SU-DHL-6 (cell line): ENCODE results near the gene AGBL4.

Experiments
- H2AFZ ChIP-seq: fragments of 200-600 bp; sonication (generic); 2 replicates; pipeline ENCODE4 v1.6.1; 2014; ENCODE audit warnings: low read depth, mild to moderate bottlenecking, moderate library complexity, mixed read lengths, antibody characterized with exemption, low read length; ENCODE audit not compliant: severe bottlenecking
- H3F3A ChIP-seq: fragments of 200-600 bp; shearing (Covaris generic); 2 replicates; pipeline ENCODE4 v1.6.0; 2016; ENCODE audit warnings: antibody characterized with exemption, mild to moderate bottlenecking; ENCODE audit not compliant: insufficient read depth
- H3K27ac ChIP-seq: fragments of 200-600 bp; sonication (generic); 2 replicates; pipeline ENCODE4 v1.5.1; 2016; ENCODE audit warnings: low read depth, mild to moderate bottlenecking, low read length, moderate library complexity, mixed read lengths
- H3K27me3 ChIP-seq: fragments of 200-600 bp; sonication (generic), shearing (Covaris generic); 2 replicates; pipeline ENCODE4 v1.6.0; 2014; ENCODE audit warnings: mild to moderate bottlenecking, low read length
- H3K36me3 ChIP-seq: fragments of 200-600 bp; sonication (generic); 2 replicates; pipeline ENCODE4 v1.6.1; 2014; ENCODE audit warnings: mild to moderate bottlenecking, low read length, mixed read lengths
- H3K4me2 ChIP-seq: fragments of 300-600, 200-600 bp; shearing (Covaris generic), sonication (generic); 2 replicates; pipeline ENCODE4 v1.6.0; 2014; ENCODE audit warnings: low read length, low read depth, mild to moderate bottlenecking; ENCODE audit not compliant: poor library complexity, severe bottlenecking
- H3K4me3 ChIP-seq: fragments of 200-600 bp; sonication (generic); 2 replicates; pipeline ENCODE4 v1.5.1; 2014; ENCODE audit warnings: antibody characterized with exemption, low read length, mild to moderate bottlenecking, mixed read lengths; ENCODE audit not compliant: insufficient read depth, poor library complexity, severe bottlenecking
- H3K79me2 ChIP-seq: fragments of 200-600 bp; sonication (generic); 2 replicates; pipeline ENCODE4 v1.6.1; 2014; ENCODE audit warnings: mild to moderate bottlenecking, low read length, moderate library complexity; ENCODE audit not compliant: insufficient read depth
- H3K9ac ChIP-seq: fragments of 200-600 bp; sonication (generic); 2 replicates; pipeline ENCODE4 v1.7.0; 2014; ENCODE audit warnings: mild to moderate bottlenecking, low read length
- H3K9me2 ChIP-seq: fragments of 200-600 bp; sonication (generic); replicated peaks from 2 replicates; pipeline ENCODE4 v1.6.1; 2014; ENCODE audit warnings: low read length; ENCODE audit not compliant: insufficient read depth
- H3K9me3 ChIP-seq: fragments of 200-600 bp; sonication (generic); 2 replicates; pipeline ENCODE4 v1.6.1; 2014; ENCODE audit warnings: low read length, mixed read lengths; ENCODE audit not compliant: insufficient read depth
- H4K20me1 ChIP-seq: fragments of 200-600 bp; sonication (generic); 2 replicates; pipeline ENCODE4 v1.6.1; 2014; ENCODE audit warnings: low read depth, mild to moderate bottlenecking, antibody characterized with exemption, low read length, moderate library complexity, mixed read lengths
- EZH2phosphoT487 ChIP-seq: fragments of 200-600 bp; sonication (generic), shearing (Covaris generic); conservative IDR thresholded peaks from 2 replicates; pipeline ENCODE4 v1.6.1; 2018; ENCODE audit warnings: mild to moderate bottlenecking, antibody characterized with exemption, low read length, moderate library complexity, mixed read lengths
- TF ChIP-seq, protein P1 (sequence below): fragments of 200-600 bp; sonication (generic); IDR thresholded peaks from one replicate; pipeline ENCODE4 v1.5.1; 2017; ENCODE audit warnings: antibody characterized with exemption, mild to moderate bottlenecking, low read length, moderate library complexity; ENCODE audit not compliant: insufficient read depth, poor library complexity, severe bottlenecking

The AGBL4 gene

DNA sequence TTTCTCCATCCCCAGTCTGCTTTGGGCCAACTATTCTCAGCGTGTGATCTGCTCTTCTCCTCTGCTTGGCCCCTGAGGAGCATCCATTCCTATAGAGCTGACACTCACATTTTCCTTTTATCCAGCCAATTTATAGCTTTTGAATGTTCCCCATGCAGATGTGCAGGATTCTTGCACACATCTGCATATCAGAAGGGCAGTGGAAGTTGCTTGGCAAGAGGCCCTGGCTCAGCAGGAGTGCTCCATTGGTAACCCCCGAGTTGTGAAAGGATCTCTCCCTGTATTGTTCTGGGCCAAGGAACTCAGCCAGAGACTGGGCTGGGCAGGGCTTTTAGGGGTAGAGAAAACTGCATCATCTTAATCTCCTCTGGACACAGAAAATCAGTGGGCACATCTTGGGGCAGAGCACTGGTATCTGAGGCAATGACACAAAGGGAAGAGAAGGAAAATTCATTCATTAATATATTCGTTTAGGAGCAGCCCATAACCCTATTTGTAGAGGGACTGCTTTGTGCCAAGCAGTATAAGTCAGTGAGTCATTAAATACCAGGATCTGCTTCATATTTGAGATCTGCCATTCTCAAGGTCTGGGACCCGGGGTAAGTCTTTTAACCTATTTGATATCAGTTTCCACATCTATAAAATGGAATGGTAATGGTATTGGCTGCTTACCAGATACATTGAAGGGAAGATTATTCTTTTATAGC is 1216.0 kb downstream of the AGBL4 start:
- Histone ChIP-seq H3K9me3 (no peaks in the 10 kb centered on the region), H3K4me2 (no peak overlapping the region), H3K4me3 (no peak overlapping the region), H3K36me3 (no peaks in the 10 kb centered on the region), H3K27me3 (no peaks in the 10 kb centered on the region), H3F3A (no peaks in the 10 kb centered on the region), H4K20me1 (no peaks in the 10 kb centered on the region), H3K9me2 (no peaks in the 10 kb centered on the region), H3K79me2 (no peaks in the 10 kb centered on the region), H3K27ac (no peak overlapping the region), H2AFZ (no peak overlapping the region), H3K9ac (no peak overlapping the region)
- no peak for TF ChIP-seq EZH2phosphoT487
- TF ChIP-seq, protein P1, sequence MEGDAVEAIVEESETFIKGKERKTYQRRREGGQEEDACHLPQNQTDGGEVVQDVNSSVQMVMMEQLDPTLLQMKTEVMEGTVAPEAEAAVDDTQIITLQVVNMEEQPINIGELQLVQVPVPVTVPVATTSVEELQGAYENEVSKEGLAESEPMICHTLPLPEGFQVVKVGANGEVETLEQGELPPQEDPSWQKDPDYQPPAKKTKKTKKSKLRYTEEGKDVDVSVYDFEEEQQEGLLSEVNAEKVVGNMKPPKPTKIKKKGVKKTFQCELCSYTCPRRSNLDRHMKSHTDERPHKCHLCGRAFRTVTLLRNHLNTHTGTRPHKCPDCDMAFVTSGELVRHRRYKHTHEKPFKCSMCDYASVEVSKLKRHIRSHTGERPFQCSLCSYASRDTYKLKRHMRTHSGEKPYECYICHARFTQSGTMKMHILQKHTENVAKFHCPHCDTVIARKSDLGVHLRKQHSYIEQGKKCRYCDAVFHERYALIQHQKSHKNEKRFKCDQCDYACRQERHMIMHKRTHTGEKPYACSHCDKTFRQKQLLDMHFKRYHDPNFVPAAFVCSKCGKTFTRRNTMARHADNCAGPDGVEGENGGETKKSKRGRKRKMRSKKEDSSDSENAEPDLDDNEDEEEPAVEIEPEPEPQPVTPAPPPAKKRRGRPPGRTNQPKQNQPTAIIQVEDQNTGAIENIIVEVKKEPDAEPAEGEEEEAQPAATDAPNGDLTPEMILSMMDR: no peak

DNA sequence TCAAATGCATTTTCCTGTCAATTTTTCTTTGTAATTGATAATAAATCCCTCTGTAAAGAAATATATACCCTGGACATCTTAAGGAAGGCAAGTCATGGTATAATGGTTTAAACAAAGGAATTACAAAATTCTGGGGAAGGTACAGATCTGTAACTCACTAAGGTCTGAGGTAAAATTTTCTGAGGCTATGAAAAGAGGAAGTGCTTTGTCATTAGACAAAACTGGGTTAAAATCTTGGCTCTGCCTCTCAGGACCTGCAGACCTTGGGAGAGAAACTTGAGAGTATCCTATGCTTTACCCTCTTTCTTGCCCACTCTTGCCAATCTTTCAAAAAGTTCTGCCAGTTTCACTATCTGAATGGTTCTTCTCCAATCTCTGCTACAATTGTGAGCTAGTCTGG is 1220.3 kb downstream of the AGBL4 start:
- no peaks in the 10 kb centered on the region for H4K20me1 ChIP-seq
- H3K36me3 ChIP-seq: no peaks in the 10 kb centered on the region
- TF ChIP-seq, protein P1: no peak
- TF ChIP-seq EZH2phosphoT487: no peak
- no peaks in the 10 kb centered on the region for H3K9me3 ChIP-seq
- H3K79me2 ChIP-seq: no peaks in the 10 kb centered on the region
- H3K27me3 ChIP-seq: no peaks in the 10 kb centered on the region
- H3K9ac ChIP-seq: no peak overlapping the region
- no peaks in the 10 kb centered on the region for H3K9me2 ChIP-seq
- H3K4me2 ChIP-seq: no peak overlapping the region
- no peak overlapping the region for H3K27ac ChIP-seq
- H3K4me3 ChIP-seq: no peak overlapping the region
- H3F3A ChIP-seq: no peaks in the 10 kb centered on the region
- H2AFZ ChIP-seq: no peak overlapping the region

DNA sequence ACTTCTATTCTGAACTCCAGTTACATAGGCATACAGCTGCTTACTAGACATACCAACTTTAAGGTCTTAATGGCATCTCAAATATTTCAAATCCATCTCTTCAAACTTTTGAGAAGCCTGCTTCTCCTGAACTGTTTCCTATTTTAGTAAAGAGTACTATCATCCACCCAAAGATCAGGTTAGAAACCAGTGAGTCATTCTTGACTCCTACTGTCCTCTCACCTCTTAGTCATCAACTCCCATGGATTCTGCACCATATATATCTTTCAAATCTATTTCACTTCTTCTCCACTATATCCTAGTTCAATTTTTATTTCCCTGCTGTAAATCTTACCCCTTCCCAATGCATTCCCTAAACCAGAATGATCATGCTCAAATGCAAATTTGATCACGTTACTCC is 1228.9 kb downstream of the AGBL4 start:
- H3K4me2 ChIP-seq: no peak overlapping the region
- no peaks in the 10 kb centered on the region for H3K79me2 ChIP-seq
- no peaks in the 10 kb centered on the region for H3K9me2 ChIP-seq
- no peak overlapping the region for H3K9ac ChIP-seq
- H3K36me3 ChIP-seq: no peaks in the 10 kb centered on the region
- no peak overlapping the region for H3K27ac ChIP-seq
- H3K4me3 ChIP-seq: no peak overlapping the region
- H3F3A ChIP-seq: no peaks in the 10 kb centered on the region
- no peaks in the 10 kb centered on the region for H3K27me3 ChIP-seq
- H3K9me3 ChIP-seq: no peaks in the 10 kb centered on the region
- no peak overlapping the region for H2AFZ ChIP-seq
- TF ChIP-seq, protein P1: no peak
- TF ChIP-seq EZH2phosphoT487: no peak
- no peaks in the 10 kb centered on the region for H4K20me1 ChIP-seq
